Caco-2 (cell line): ENCODE measurements around the gene UGP2. TPM values are rescaled to one million over a fixed set of nuclear protein-coding genes. Genes with fewer than 3 reads are reported as not detected.
A peak's percentile ranks its signal among the peaks of the same experiment; 100 is the strongest.

ENCODE experiments used
- BruUV-seq: library from RNA; stranded (reverse); fragments of 400-500 nt; replicated peaks from 2 replicates; lab custom pipeline; 2021; lab: Mats Ljungman, UMichigan
- CTCF ChIA-PET: fragments of 300-600 bp; sonication (Branson Sonifier 250); formaldehyde crosslinking; loops from one replicate; lab custom pipeline; 2022; ENCODE audit warnings: antibody characterized with exemption; lab: Charles Lee
- POLR2A ChIA-PET: fragments of 300-600 bp; sonication (Branson Sonifier 250); formaldehyde crosslinking; loops from one replicate; lab custom pipeline; 2022; ENCODE audit warnings: antibody characterized with exemption; lab: Charles Lee
- DNase-seq, 2 experiments: peaks; one replicate each; pipeline versions ENCODE4 v3.0.0 to v3.0.0-alpha.2; 2020 to 2022
- H3K27me3 ChIP-seq: replicated peaks from 2 replicates; pipeline ENCODE4 v1.6.0; 2011; ENCODE audit warnings: low read length; ENCODE audit not compliant: control insufficient read depth, insufficient read depth
- H3K36me3 ChIP-seq: 2 replicates; pipeline ENCODE4 v1.5.1; 2011; ENCODE audit warnings: low read length; ENCODE audit not compliant: control insufficient read depth, insufficient read depth
- H3K4me1 ChIP-seq: fragments of 250-450 bp; sonication (Bioruptor Pico); 2 replicates; pipeline ENCODE4 v1.5.1; 2020; ENCODE audit warnings: mild to moderate bottlenecking
- H3K4me3 ChIP-seq: 2 replicates; pipeline ENCODE4 v1.5.1; 2011; ENCODE audit warnings: low read depth, mild to moderate bottlenecking, control low read depth, low read length
- H3K9me3 ChIP-seq: fragments of 250-450 bp; sonication (Bioruptor Pico); 2 replicates; pipeline ENCODE4 v1.5.1; 2020; ENCODE audit warnings: mild to moderate bottlenecking, moderate library complexity
- H3K27ac Mint-ChIP-seq: one replicate; pipeline ENCODE4 v1.8.0; 2022; ENCODE audit warnings: mixed read lengths; ENCODE audit not compliant: unreplicated experiment
- H3K27me3 Mint-ChIP-seq: one replicate; pipeline ENCODE4 v1.8.0; 2022; ENCODE audit warnings: mixed read lengths; ENCODE audit not compliant: insufficient read depth, unreplicated experiment
- H3K36me3 Mint-ChIP-seq: one replicate; pipeline ENCODE4 v1.8.0; 2022; ENCODE audit warnings: mild to moderate bottlenecking, mixed read lengths; ENCODE audit not compliant: insufficient read depth, unreplicated experiment
- H3K4me1 Mint-ChIP-seq: one replicate; pipeline ENCODE4 v1.8.0; 2022; ENCODE audit warnings: low read depth, mixed read lengths; ENCODE audit not compliant: unreplicated experiment
- H3K4me3 Mint-ChIP-seq: one replicate; pipeline ENCODE4 v1.8.0; 2022; ENCODE audit warnings: mild to moderate bottlenecking, moderate library complexity, mixed read lengths; ENCODE audit not compliant: unreplicated experiment
- H3K9me3 Mint-ChIP-seq: one replicate; pipeline ENCODE4 v1.8.0; 2022; ENCODE audit warnings: mixed read lengths; ENCODE audit not compliant: unreplicated experiment
- CTCF ChIP-seq, 2 experiments: fragments of 200-600 bp in 1 of 2; IDR thresholded peaks; 1 replicate in 1 of 2; 2 replicates in 1 of 2; pipeline versions ENCODE4 v1.5.1 to v1.8.0; 2011 to 2022; ENCODE audit warnings: antibody characterized with exemption in 1 of 2, control low read depth in 1 of 2, inconsistent platforms in 1 of 2, low read depth in 1 of 2, low read length in 1 of 2, mild to moderate bottlenecking in 1 of 2, moderate library complexity in 1 of 2; ENCODE audit not compliant: insufficient read depth in 1 of 2, severe bottlenecking in 1 of 2, unreplicated experiment in 1 of 2
- intact Hi-C: fragments of 100-400 bp; cut with micrococcal nuclease; formaldehyde crosslinking; loops from one replicate; pipeline ENCODE4 v1.10.0; 2022; ENCODE audit not compliant: unreplicated experiment
- total RNA-seq: library from RNA; stranded (reverse); gene quantifications from 2 replicates; pipeline ENCODE4 v1.2.3, GENCODE V29; 2022

UGP2 gene
- total RNA-seq, 1 experiment from 2014 or later, result 307 TPM

GRCh38 chr2:63872571-63873328 lies 31.1 kb downstream of the UGP2 start:
- peaks cover 19% of the 10 kb centered on the region for H3K9me3 Mint-ChIP-seq
- Histone ChIP-seq H3K27me3 (no peaks in the 10 kb centered on the region), H3K36me3 (peaks cover 4% of the 10 kb centered on the region), H3K4me3 (no peak overlapping the region), H3K9me3 (no peaks in the 10 kb centered on the region), H3K4me1 (peaks cover 21% of the 10 kb centered on the region)
- H3K27me3 Mint-ChIP-seq, result no peaks in the 10 kb centered on the region
- no peak for DNase-seq
- BruUV-seq, result no TSS peak
- TF ChIP-seq CTCF (IDR thresholded peaks at IDR 0.05; ENCODE audit: insufficient read depth in 1 of 2, low read depth in 1 of 2, low read length in 1 of 2, severe bottlenecking in 1 of 2, unreplicated experiment in 1 of 2), result no peak
- H3K36me3 Mint-ChIP-seq, result peaks cover 78% of the 10 kb centered on the region
- H3K27ac Mint-ChIP-seq, result no peak overlapping the region
- intact Hi-C loops, result no loop called here
- H3K4me3 Mint-ChIP-seq, result no peak overlapping the region
- CTCF ChIA-PET, result interaction anchor here (0.7 kb wide), 1 partner anchor 172 kb away, joined by 5 read pairs; no protein-coding TSS in a partner anchor
- POLR2A ChIA-PET, result interaction anchor here (0.5 kb wide), 1 partner anchor 580 kb away, joined by 3 read pairs; no protein-coding TSS in a partner anchor
- H3K4me1 Mint-ChIP-seq, result peaks cover 23% of the 10 kb centered on the region

- Mint-ChIP-seq H3K4me3 (no peak overlapping the region), H3K9me3 (peaks cover 19% of the 10 kb centered on the region), H3K27ac (peak overlapping the region; percentile 60), H3K27me3 (no peaks in the 10 kb centered on the region), H3K4me1 (peaks cover 16% of the 10 kb centered on the region), H3K36me3 (peaks cover 77% of the 10 kb centered on the region)
- H3K4me1 ChIP-seq, result peaks cover 22% of the 10 kb centered on the region
- CTCF ChIA-PET, result no interaction called here
- TF ChIP-seq CTCF (IDR thresholded peaks at IDR 0.05; ENCODE audit: insufficient read depth in 1 of 2, low read depth in 1 of 2, low read length in 1 of 2, severe bottlenecking in 1 of 2, unreplicated experiment in 1 of 2), result no peak
- H3K9me3 ChIP-seq, result no peaks in the 10 kb centered on the region
- DNase-seq, result no peak
- H3K4me3 ChIP-seq, result no peak overlapping the region
- no peaks in the 10 kb centered on the region for H3K27me3 ChIP-seq
- BruUV-seq, result no TSS peak
- intact Hi-C loops, result no loop called here
- POLR2A ChIA-PET, result no interaction called here
- H3K36me3 ChIP-seq, result peaks cover 4% of the 10 kb centered on the region
Measured at GRCh38 chr2:63874204-63875130, 32.8 kb downstream of the UGP2 start.

DNA sequence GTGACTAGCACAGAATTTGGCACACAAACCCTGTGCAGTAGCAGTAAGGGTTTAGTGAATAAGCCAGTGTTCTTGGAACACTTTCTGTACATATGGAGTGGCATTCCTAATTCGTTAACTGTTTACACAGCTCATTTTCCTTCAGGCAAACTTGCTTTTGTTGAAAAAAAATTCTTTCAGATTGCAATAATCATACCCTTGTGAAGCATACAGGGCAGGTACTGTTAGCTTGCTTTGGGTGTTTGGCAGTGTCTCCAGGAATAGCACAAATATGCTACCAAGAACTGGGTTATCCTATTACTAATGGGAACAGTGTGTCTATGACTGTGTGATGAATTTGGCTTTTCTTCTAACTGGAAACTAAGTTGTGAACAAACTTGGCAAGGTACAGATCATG lies 33.4 kb downstream of the UGP2 start:
- H3K36me3 ChIP-seq, result peaks cover 4% of the 10 kb centered on the region
- Mint-ChIP-seq H3K27me3 (no peaks in the 10 kb centered on the region), H3K27ac (peak overlapping the region; percentile 60), H3K36me3 (peaks cover 79% of the 10 kb centered on the region), H3K9me3 (peaks cover 19% of the 10 kb centered on the region), H3K4me1 (peaks cover 16% of the 10 kb centered on the region), H3K4me3 (no peak overlapping the region)
- H3K27me3 ChIP-seq, result no peaks in the 10 kb centered on the region
- no peak for TF ChIP-seq CTCF (IDR thresholded peaks at IDR 0.05; ENCODE audit: insufficient read depth in 1 of 2, low read depth in 1 of 2, low read length in 1 of 2, severe bottlenecking in 1 of 2, unreplicated experiment in 1 of 2)
- H3K9me3 ChIP-seq, result no peaks in the 10 kb centered on the region
- intact Hi-C loops, result no loop called here
- H3K4me1 ChIP-seq, result peaks cover 20% of the 10 kb centered on the region
- no TSS peak for BruUV-seq
- POLR2A ChIA-PET, result no interaction called here
- H3K4me3 ChIP-seq, result no peak overlapping the region
- DNase-seq, result no peak
- CTCF ChIA-PET, result no interaction called here
